Spinal cord (tissue), 10 donors: ENCODE measurements around the gene EXOC3. TPM values are rescaled to one million over a fixed set of nuclear protein-coding genes. Genes with fewer than 3 reads are reported as not detected.

Experiments used
- DNase-seq, 6 donors: peaks; one replicate each; pipeline versions ENCODE4 v3.0.0 to v3.0.0-alpha.2; 2013 to 2015; ENCODE audit warnings: low spot score in 6 of 6, low read depth in 4 of 6
- H3K27ac ChIP-seq: one replicate; pipeline ENCODE4 v1.5.1; 2013; ENCODE audit warnings: low read depth, low read length, control low read depth
- H3K27me3 ChIP-seq: one replicate; pipeline ENCODE4 v1.6.1; 2013; ENCODE audit warnings: low read length; ENCODE audit not compliant: control insufficient read depth, insufficient read depth
- H3K36me3 ChIP-seq: one replicate; pipeline ENCODE4 v1.6.1; 2013; ENCODE audit warnings: low read length; ENCODE audit not compliant: control insufficient read depth, insufficient read depth
- H3K4me1 ChIP-seq: one replicate; pipeline ENCODE4 v1.6.1; 2013; ENCODE audit warnings: low read length; ENCODE audit not compliant: control insufficient read depth, insufficient read depth
- H3K4me3 ChIP-seq: one replicate; pipeline ENCODE4 v1.5.1; 2013; ENCODE audit warnings: low read depth, low read length, control low read depth
- H3K9me3 ChIP-seq: one replicate; pipeline ENCODE4 v1.6.1; 2013; ENCODE audit warnings: low read length; ENCODE audit not compliant: control insufficient read depth, insufficient read depth
- WGBS: methylation state at CpG from one replicate; pipeline ENCODE4 v1.1.5; 2013; ENCODE audit warnings: missing lambda C conversion rate; ENCODE audit not compliant: insufficient coverage; 5-methylcytosine and 5-hydroxymethylcytosine counted together
- polyA plus RNA-seq, 2 donors: library from polyadenylated mRNA; unstranded; fragments of 120-200 nt; gene quantifications; one replicate each; pipeline ENCODE4 v1.2.1, GENCODE V29; 2013; ENCODE audit not compliant: insufficient read length in 2 of 2
- total RNA-seq, 2 donors: library from RNA; depleted of rRNA in 1 of 2; stranded (reverse); fragments of 120-200 nt in 1 of 2; fragments of >200 nt in 1 of 2; gene quantifications; one replicate each; pipeline versions ENCODE4 v1.2.3 to v1.2.4, GENCODE V29; 2013 to 2014
- donor health status: healthy.

EXOC3 gene
- total and polyA plus RNA-seq, 4 donors: 29.7 to 68.6 (median 53.0) TPM

- Histone ChIP-seq H3K27ac (no peak overlapping the region), H3K4me1 (peaks cover 22% of the 10 kb centered on the region), H3K36me3 (peaks cover 5% of the 10 kb centered on the region), H3K9me3 (no peaks in the 10 kb centered on the region), H3K27me3 (peaks cover 7% of the 10 kb centered on the region), H3K4me3 (no peak overlapping the region)
- 79% methylated on average over 21 of the region's 21 CpGs for WGBS
- no peak for DNase-seq
These were observed 46.7 kb downstream of the EXOC3 start for GRCh38 chr5:489689-490080.

- Histone ChIP-seq H3K36me3 (peaks cover 5% of the 10 kb centered on the region), H3K27ac (no peak overlapping the region), H3K9me3 (no peaks in the 10 kb centered on the region), H3K27me3 (peaks cover 7% of the 10 kb centered on the region), H3K4me1 (peaks cover 22% of the 10 kb centered on the region), H3K4me3 (no peak overlapping the region)
- WGBS: 84% methylated on average over 48 of the region's 48 CpGs
- no peak for DNase-seq
These were observed 47.4 kb downstream of the EXOC3 start for GRCh38 chr5:490116-491106.

- WGBS: 92% methylated on average over 52 of the region's 52 CpGs
- peaks cover 22% of the 10 kb centered on the region for H3K4me1 ChIP-seq
- H3K9me3 ChIP-seq: no peaks in the 10 kb centered on the region
- no peak overlapping the region for H3K4me3 ChIP-seq
- peaks cover 10% of the 10 kb centered on the region for H3K27me3 ChIP-seq
- no peak for DNase-seq
- no peak overlapping the region for H3K27ac ChIP-seq
- peaks cover 5% of the 10 kb centered on the region for H3K36me3 ChIP-seq
These were observed 48.3 kb downstream of the EXOC3 start for GRCh38 chr5:491119-491855.

- Histone ChIP-seq H3K9me3 (no peaks in the 10 kb centered on the region), H3K27ac (no peak overlapping the region), H3K4me3 (no peak overlapping the region), H3K27me3 (peaks cover 10% of the 10 kb centered on the region), H3K36me3 (peaks cover 5% of the 10 kb centered on the region), H3K4me1 (peaks cover 22% of the 10 kb centered on the region)
- DNase-seq: no peak
- WGBS: 88% methylated on average over 17 of the region's 19 CpGs
These were observed 48.8 kb downstream of the EXOC3 start for GRCh38 chr5:491856-492155.

- H3K27ac ChIP-seq: no peak overlapping the region
- DNase-seq: no peak
- H3K4me1 ChIP-seq: peaks cover 22% of the 10 kb centered on the region
- peaks cover 10% of the 10 kb centered on the region for H3K27me3 ChIP-seq
- no peak overlapping the region for H3K4me3 ChIP-seq
- H3K9me3 ChIP-seq: no peaks in the 10 kb centered on the region
- 72% methylated on average over 16 of the region's 18 CpGs for WGBS
- H3K36me3 ChIP-seq: peaks cover 5% of the 10 kb centered on the region
These were observed 49.4 kb downstream of the EXOC3 start for GRCh38 chr5:492314-492893.

- DNase-seq: peak in 2 of 6 donors; percentile 41 to 89
- peaks cover 5% of the 10 kb centered on the region for H3K36me3 ChIP-seq
- peaks cover 10% of the 10 kb centered on the region for H3K27me3 ChIP-seq
- H3K9me3 ChIP-seq: no peaks in the 10 kb centered on the region
- H3K4me1 ChIP-seq: peaks cover 22% of the 10 kb centered on the region
- 39% methylated on average over 16 of the region's 26 CpGs for WGBS
- no peak overlapping the region for H3K27ac ChIP-seq
- no peak overlapping the region for H3K4me3 ChIP-seq
These were observed 50.2 kb downstream of the EXOC3 start for GRCh38 chr5:493119-493701.

GRCh38 chr5:493758-494157 is 50.8 kb downstream of the EXOC3 start:
- Histone ChIP-seq H3K36me3 (peaks cover 5% of the 10 kb centered on the region), H3K27me3 (peaks cover 10% of the 10 kb centered on the region), H3K9me3 (no peaks in the 10 kb centered on the region), H3K27ac (no peak overlapping the region), H3K4me1 (peaks cover 22% of the 10 kb centered on the region), H3K4me3 (no peak overlapping the region)
- 63% methylated on average over 13 of the region's 13 CpGs for WGBS
- no peak for DNase-seq

GRCh38 chr5:494667-495255 is 51.8 kb downstream of the EXOC3 start:
- H3K9me3 ChIP-seq: no peaks in the 10 kb centered on the region
- peaks cover 10% of the 10 kb centered on the region for H3K27me3 ChIP-seq
- no peak for DNase-seq
- WGBS: 90% methylated on average over 38 of the region's 38 CpGs
- peaks cover 17% of the 10 kb centered on the region for H3K4me1 ChIP-seq
- H3K36me3 ChIP-seq: peaks cover 5% of the 10 kb centered on the region
- no peak overlapping the region for H3K27ac ChIP-seq
- no peak overlapping the region for H3K4me3 ChIP-seq

GRCh38 chr5:496028-496427 is 53.1 kb downstream of the EXOC3 start:
- H3K4me3 ChIP-seq: no peak overlapping the region
- H3K36me3 ChIP-seq: peaks cover 3% of the 10 kb centered on the region
- H3K27ac ChIP-seq: no peak overlapping the region
- peaks cover 10% of the 10 kb centered on the region for H3K27me3 ChIP-seq
- H3K4me1 ChIP-seq: peaks cover 19% of the 10 kb centered on the region
- no peaks in the 10 kb centered on the region for H3K9me3 ChIP-seq
- 63% methylated on average over 19 of the region's 19 CpGs for WGBS
- DNase-seq: no peak
